Mesenchymal stem cell (in vitro differentiated cells and primary cell): ENCODE data around the gene SDR9C7.
"Not testable (repeated sequence)": the region's sequence is repeated elsewhere in the genome, so short reads cannot be mapped to it uniquely, and the experiment has no call there.

ENCODE experiments used
- DNase-seq: peaks from one replicate; pipeline ENCODE4 v3.0.0-alpha.2; 2013
- H2AFZ ChIP-seq: one replicate; pipeline ENCODE4 v1.6.1; 2013; ENCODE audit warnings: low read depth, mild to moderate bottlenecking, control low read depth, inconsistent platforms, low read length, moderate library complexity
- H2AK5ac ChIP-seq: 2 replicates; pipeline ENCODE4 v1.6.1; 2013; ENCODE audit warnings: low read length, moderate library complexity, mild to moderate bottlenecking, inconsistent platforms; ENCODE audit not compliant: severe bottlenecking
- H2BK120ac ChIP-seq: one replicate; pipeline ENCODE4 v1.6.1; 2013; ENCODE audit warnings: low read depth, mild to moderate bottlenecking, inconsistent platforms, low read length, moderate library complexity
- H2BK12ac ChIP-seq, 2 experiments: one replicate each; pipeline ENCODE4 v1.6.1; 2013; ENCODE audit warnings: inconsistent platforms in 2 of 2, low read length in 2 of 2, mild to moderate bottlenecking in 2 of 2, moderate library complexity in 2 of 2, control low read depth in 1 of 2
- H2BK15ac ChIP-seq: one replicate; pipeline ENCODE4 v1.6.1; 2013; ENCODE audit warnings: mild to moderate bottlenecking, low read depth, inconsistent platforms; ENCODE audit not compliant: poor library complexity, severe bottlenecking
- H2BK5ac ChIP-seq: 2 replicates; pipeline ENCODE4 v1.6.1; 2013; ENCODE audit warnings: low read depth, mild to moderate bottlenecking, low read length, control low read depth, inconsistent platforms; ENCODE audit not compliant: poor library complexity, severe bottlenecking
- H3K14ac ChIP-seq, 2 experiments: one replicate each; pipeline ENCODE4 v1.6.1; 2013; ENCODE audit warnings: inconsistent platforms in 2 of 2, low read length in 2 of 2, control low read depth in 1 of 2, mild to moderate bottlenecking in 1 of 2, moderate library complexity in 1 of 2
- H3K18ac ChIP-seq, 2 experiments: one replicate each; pipeline ENCODE4 v1.6.1; 2013; ENCODE audit warnings: inconsistent platforms in 2 of 2, low read length in 2 of 2, control low read depth in 1 of 2, low read depth in 1 of 2, mild to moderate bottlenecking in 1 of 2
- H3K23ac ChIP-seq, 2 experiments: one replicate each; pipeline ENCODE4 v1.6.1; 2013; ENCODE audit warnings: inconsistent platforms in 2 of 2, low read length in 2 of 2, mild to moderate bottlenecking in 2 of 2, moderate library complexity in 2 of 2, control low read depth in 1 of 2
- H3K27ac ChIP-seq: 2 replicates; pipeline ENCODE4 v1.5.1; 2013; ENCODE audit warnings: mild to moderate bottlenecking, moderate library complexity, low read length, control low read depth, inconsistent platforms; ENCODE audit not compliant: poor library complexity, severe bottlenecking
- H3K27me3 ChIP-seq, 2 experiments: 2 replicates each; pipeline versions ENCODE4 v1.6.1 to v1.7.0; 2013; ENCODE audit warnings: low read length in 2 of 2, mild to moderate bottlenecking in 2 of 2, moderate library complexity in 2 of 2, control low read depth in 1 of 2, inconsistent platforms in 1 of 2; ENCODE audit not compliant: control insufficient read depth in 1 of 2, insufficient read depth in 1 of 2
- H3K36me3 ChIP-seq, 2 experiments: 2 replicates each; pipeline versions ENCODE4 v1.6.1 to v1.7.0; 2013; ENCODE audit warnings: low read length in 2 of 2, control low read depth in 1 of 2, inconsistent platforms in 1 of 2, low read depth in 1 of 2, mild to moderate bottlenecking in 1 of 2; ENCODE audit not compliant: insufficient read depth in 2 of 2, control insufficient read depth in 1 of 2
- H3K4ac ChIP-seq, 2 experiments: one replicate each; pipeline ENCODE4 v1.6.1; 2013; ENCODE audit warnings: inconsistent platforms in 2 of 2, low read length in 2 of 2, mild to moderate bottlenecking in 2 of 2, moderate library complexity in 2 of 2, control low read depth in 1 of 2, low read depth in 1 of 2
- H3K4me1 ChIP-seq: 2 replicates; pipeline ENCODE4 v1.6.1; 2013; ENCODE audit warnings: low read depth, low read length, control low read depth; ENCODE audit not compliant: control insufficient read depth, insufficient read depth
- H3K4me2 ChIP-seq: 2 replicates; pipeline ENCODE4 v1.6.1; 2013; ENCODE audit warnings: low read length, mild to moderate bottlenecking, inconsistent platforms; ENCODE audit not compliant: poor library complexity, severe bottlenecking
- H3K4me3 ChIP-seq, 2 experiments: 2 replicates each; pipeline versions ENCODE4 v1.5.1 to v1.7.0; 2013; ENCODE audit warnings: low read length in 2 of 2, mild to moderate bottlenecking in 2 of 2, control low read depth in 1 of 2, low read depth in 1 of 2; ENCODE audit not compliant: insufficient read depth in 1 of 2
- H3K79me1 ChIP-seq: replicated peaks from 2 replicates; pipeline ENCODE4 v1.6.1; 2013; ENCODE audit warnings: mild to moderate bottlenecking, control low read depth, low read length, inconsistent platforms; ENCODE audit not compliant: poor library complexity, severe bottlenecking
- H3K9ac ChIP-seq: 2 replicates; pipeline ENCODE4 v1.7.0; 2013; ENCODE audit warnings: mild to moderate bottlenecking, low read length, moderate library complexity
- H3K9me3 ChIP-seq: 2 replicates; pipeline ENCODE4 v1.7.0; 2013; ENCODE audit warnings: mild to moderate bottlenecking, low read length; ENCODE audit not compliant: control insufficient read depth
- H4K8ac ChIP-seq: one replicate; pipeline ENCODE4 v1.6.1; 2013; ENCODE audit warnings: inconsistent platforms, mild to moderate bottlenecking, low read length, moderate library complexity
- H4K91ac ChIP-seq: one replicate; pipeline ENCODE4 v1.6.1; 2013; ENCODE audit warnings: mild to moderate bottlenecking, low read length, inconsistent platforms
- WGBS: methylation state at CpG from one replicate; pipeline ENCODE4 v1.1.7; 2013; ENCODE audit warnings: mixed read lengths; 5-methylcytosine and 5-hydroxymethylcytosine counted together

Gene SDR9C7

GRCh38 chr12:56909403-56909802 is 24.8 kb downstream of the SDR9C7 start:
- not testable (repeated sequence) for H3K18ac ChIP-seq, H3K4ac ChIP-seq
- H3K27me3 ChIP-seq: peaks cover 10 to 12% of the 10 kb centered on the region in 2 experiments

GRCh38 chr12:56908136-56908535 is 26.1 kb downstream of the SDR9C7 start:
- no peak overlapping the region for H2BK5ac ChIP-seq
- no peak overlapping the region for H2BK120ac ChIP-seq
- no peak overlapping the region for H3K27ac ChIP-seq
- no peaks in the 10 kb centered on the region for H3K4me1 ChIP-seq
- peak overlapping the region in 1 of 2 experiments; percentile 83 for H3K14ac ChIP-seq
- H3K18ac ChIP-seq: no peak overlapping the region
- H3K27me3 ChIP-seq: peaks cover 10 to 12% of the 10 kb centered on the region in 2 experiments
- H3K9me3 ChIP-seq: peaks cover 24% of the 10 kb centered on the region
- H3K23ac ChIP-seq: no peak overlapping the region
- no peak overlapping the region for H3K9ac ChIP-seq
- H2BK15ac ChIP-seq: no peak overlapping the region
- no peak overlapping the region for H4K8ac ChIP-seq
- DNase-seq: no peak
- 56% methylated on average over 4 of the region's 5 CpGs for WGBS
- H2AFZ ChIP-seq: peak overlapping the region; percentile 44
- H4K91ac ChIP-seq: peak overlapping the region; percentile 4
- H3K4me3 ChIP-seq: no peak overlapping the region
- no peak overlapping the region for H3K4ac ChIP-seq
- H2AK5ac ChIP-seq: no peak overlapping the region
- no peaks in the 10 kb centered on the region for H3K79me1 ChIP-seq
- H3K4me2 ChIP-seq: no peak overlapping the region
- H3K36me3 ChIP-seq: no peaks in the 10 kb centered on the region
- H2BK12ac ChIP-seq: no peak overlapping the region

More at GRCh38 chr12:56909403-56909802, 24.8 kb downstream of the SDR9C7 start:
- H2AFZ ChIP-seq, H3K14ac ChIP-seq, H3K9ac ChIP-seq, H3K27ac ChIP-seq, H2BK12ac ChIP-seq, H3K4me2 ChIP-seq, H4K8ac ChIP-seq, H3K4me3 ChIP-seq, H3K4me1 ChIP-seq, H2BK15ac ChIP-seq, H4K91ac ChIP-seq, H3K36me3 ChIP-seq, DNase-seq, H2BK120ac ChIP-seq, H2AK5ac ChIP-seq, H2BK5ac ChIP-seq, H3K79me1 ChIP-seq, H3K23ac ChIP-seq: not testable (repeated sequence)
- peaks cover 20% of the 10 kb centered on the region for H3K9me3 ChIP-seq
- WGBS: 32% methylated on average over 2 of the region's 2 CpGs

- Histone ChIP-seq H2BK15ac (no peak overlapping the region), H4K8ac (no peak overlapping the region), H2BK120ac (no peak overlapping the region), H3K23ac (no peak overlapping the region), H2AK5ac (no peak overlapping the region), H3K36me3 (no peaks in the 10 kb centered on the region), H2AFZ (no peak overlapping the region), H3K18ac (no peak overlapping the region), H3K4me2 (no peak overlapping the region), H2BK5ac (no peak overlapping the region), H3K4me3 (no peak overlapping the region), H4K91ac (no peak overlapping the region), H3K4ac (no peak overlapping the region), H3K4me1 (no peaks in the 10 kb centered on the region), H2BK12ac (no peak overlapping the region), H3K14ac (no peak overlapping the region), H3K9me3 (peaks cover 18% of the 10 kb centered on the region), H3K79me1 (no peaks in the 10 kb centered on the region), H3K9ac (no peak overlapping the region), H3K27me3 (peaks cover 3 to 4% of the 10 kb centered on the region in 2 experiments), H3K27ac (no peak overlapping the region)
- no peak for DNase-seq
- WGBS: 91% methylated on average over 1 of the region's 1 CpG
Observed at GRCh38 chr12:56905852-56906251, 28.4 kb downstream of the SDR9C7 start.

- Histone ChIP-seq H3K9me3 (peaks cover 4% of the 10 kb centered on the region), H3K27me3 (peaks cover 3 to 4% of the 10 kb centered on the region in 2 experiments), H3K9ac (no peak overlapping the region), H3K4ac (no peak overlapping the region), H2BK12ac (no peak overlapping the region), H2BK120ac (no peak overlapping the region), H3K18ac (no peak overlapping the region), H3K23ac (no peak overlapping the region), H4K8ac (no peak overlapping the region), H2BK5ac (no peak overlapping the region), H3K27ac (no peak overlapping the region), H3K14ac (no peak overlapping the region), H3K4me2 (no peak overlapping the region), H2AFZ (no peak overlapping the region), H2AK5ac (no peak overlapping the region), H3K79me1 (no peaks in the 10 kb centered on the region), H2BK15ac (no peak overlapping the region), H3K4me1 (no peaks in the 10 kb centered on the region), H3K36me3 (no peaks in the 10 kb centered on the region), H3K4me3 (no peak overlapping the region), H4K91ac (no peak overlapping the region)
- 11% methylated on average over 1 of the region's 1 CpG for WGBS
- no peak for DNase-seq
Observed at GRCh38 chr12:56903374-56903773, 30.8 kb downstream of the SDR9C7 start.
